IPS DF 19.7 (cell line): ENCODE measurements around the gene RGPD4.

Experiments used
- DNase-seq: peaks from one replicate; pipeline ENCODE4 v3.0.0-alpha.2; 2013; ENCODE audit warnings: low read depth, low spot score

Gene RGPD4

DNA sequence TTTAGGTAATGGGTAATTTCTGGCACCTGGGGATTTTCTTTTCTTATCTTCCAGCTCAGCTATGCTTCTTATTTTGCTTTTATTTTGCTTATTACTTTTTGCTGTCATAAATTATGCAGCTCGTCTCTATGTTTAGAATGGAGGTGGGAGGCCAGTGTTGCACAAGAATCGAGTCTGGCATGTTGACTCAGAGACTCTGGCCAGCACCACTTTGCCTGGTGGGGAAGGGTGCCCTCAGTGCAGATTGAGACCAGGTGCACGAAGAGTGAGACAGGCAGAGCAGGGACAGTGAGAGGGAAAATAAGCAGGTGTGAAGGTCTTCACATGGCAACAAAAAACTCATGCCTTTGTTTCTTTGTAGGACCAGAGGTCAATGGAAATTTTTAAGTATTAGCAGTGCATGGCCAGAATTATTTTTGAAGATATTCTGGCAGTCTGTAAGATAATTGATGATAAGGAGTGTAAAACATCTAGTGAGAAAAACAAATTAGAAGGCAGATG lies 100.4 kb downstream of the RGPD4 start:
- DNase-seq: no peak

DNA sequence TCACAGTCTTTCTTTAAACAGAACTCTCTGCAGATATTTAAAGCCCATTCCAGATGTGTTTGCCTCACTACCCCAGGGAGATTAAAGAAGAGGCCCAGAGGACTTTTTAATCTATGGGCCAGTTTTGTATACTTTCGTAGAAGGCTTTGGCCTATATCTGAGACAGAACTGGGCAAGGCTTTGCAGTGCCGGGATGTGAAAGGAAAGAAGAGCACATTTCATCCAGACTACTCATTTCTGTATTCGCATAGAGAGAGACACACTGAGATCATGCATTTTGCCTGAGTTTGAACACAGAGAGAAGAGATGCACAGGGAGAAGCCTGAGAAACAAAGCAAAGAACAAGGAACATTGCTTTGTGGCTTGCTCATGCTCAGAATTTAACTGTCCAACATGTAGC lies 104.7 kb downstream of the RGPD4 start:
- DNase-seq: no peak

DNA sequence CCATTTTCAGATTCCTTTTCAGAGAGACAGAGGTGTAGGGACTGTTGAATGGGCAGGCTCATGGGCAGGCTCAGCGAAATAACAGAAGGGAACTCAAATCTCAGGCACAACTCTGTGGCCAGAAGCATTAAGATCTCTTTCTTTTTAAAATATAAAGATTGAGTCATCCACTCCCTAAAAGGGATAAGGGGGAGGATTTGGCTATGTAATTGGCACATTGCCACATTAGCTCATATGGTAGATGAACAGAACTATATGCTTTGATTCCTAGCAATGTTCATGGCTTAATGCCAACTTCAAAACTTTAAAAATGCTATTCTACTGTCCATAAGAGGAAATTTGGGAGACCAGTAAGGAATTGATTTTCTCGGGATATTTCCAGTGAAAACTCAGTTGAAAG lies 105.8 kb downstream of the RGPD4 start:
- DNase-seq: no peak

DNA sequence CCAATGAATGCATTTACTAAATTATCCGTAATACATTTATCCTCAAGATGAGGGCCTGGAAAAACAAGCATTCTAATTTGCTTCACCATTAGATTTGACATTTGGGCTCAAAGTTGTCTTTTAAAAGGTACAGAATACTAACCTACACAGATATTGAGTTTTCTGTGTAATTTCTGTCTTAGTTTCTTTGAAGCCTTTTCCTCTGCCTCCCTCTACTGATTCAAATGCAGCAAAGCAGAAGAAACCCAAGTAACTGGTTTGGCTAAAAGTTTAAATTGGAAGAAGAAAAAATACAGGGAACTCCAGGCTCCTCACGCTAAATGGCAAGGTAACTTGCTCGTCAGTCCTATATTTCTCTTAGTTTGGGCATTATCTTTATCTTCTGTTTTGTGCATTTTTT lies 106.3 kb downstream of the RGPD4 start:
- DNase-seq: no peak

DNA sequence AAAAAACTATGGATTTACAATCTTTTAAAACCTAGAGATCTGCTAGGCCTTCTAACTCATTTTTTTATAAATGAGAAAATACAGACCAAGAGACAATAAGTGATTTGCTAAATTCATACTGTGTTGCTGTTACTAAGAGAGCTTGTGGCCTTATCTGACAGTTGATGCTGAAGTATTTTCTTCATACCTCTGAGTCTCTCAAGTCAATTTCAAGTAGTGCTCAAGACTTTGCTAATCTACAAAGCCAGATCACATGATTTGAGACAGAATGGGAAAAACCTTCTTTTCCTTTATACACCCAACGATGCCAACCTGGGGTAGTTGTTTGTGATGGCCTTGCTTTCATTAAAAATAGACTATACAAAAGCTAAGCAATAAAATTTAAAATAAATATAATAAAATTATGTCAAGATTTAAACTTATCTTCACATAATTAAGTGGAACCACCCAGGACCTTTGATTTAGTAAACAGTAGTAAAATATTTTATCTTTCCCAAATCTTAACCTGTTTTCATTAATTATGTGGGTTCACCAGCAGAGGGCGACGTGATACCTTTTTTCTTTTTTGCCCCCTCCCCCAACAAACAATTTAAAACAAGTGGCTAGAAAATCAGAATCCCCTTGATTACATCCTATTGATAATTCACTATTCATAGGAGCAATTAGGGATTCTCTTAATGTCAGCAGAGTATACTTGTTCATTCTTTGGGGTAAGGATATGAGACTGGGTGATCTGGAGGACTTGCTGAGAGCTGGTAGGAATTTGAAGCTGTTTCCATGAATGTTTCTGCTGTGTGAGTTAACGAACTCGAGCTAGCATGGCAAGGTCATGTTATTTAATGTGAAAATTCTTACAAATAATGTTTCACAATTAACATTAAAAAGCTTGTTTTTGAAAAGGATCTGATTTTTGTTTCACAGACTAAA lies 110.0 kb downstream of the RGPD4 start:
- no peak for DNase-seq
